GM19035 (cell line): ENCODE results near the gene OTUD6A.
"Not testable (repeated sequence)": the region's sequence is repeated elsewhere in the genome, so short reads cannot be mapped to it uniquely, and the experiment has no call there.

Experiments used
- ATAC-seq: cut with Tn5 transposase; IDR thresholded peaks from one replicate; pipeline ENCODE4 v1.9.1; 2021; ENCODE audit not compliant: unreplicated experiment

Gene OTUD6A

GRCh38 chrX:70044541-70045245 is 17.6 kb upstream of the OTUD6A start:
- no peak for ATAC-seq

- ATAC-seq = no peak
Observed at GRCh38 chrX:70046978-70047377, 15.3 kb upstream of the OTUD6A start.

GRCh38 chrX:70049406-70049805 is 12.9 kb upstream of the OTUD6A start:
- no peak for ATAC-seq

DNA sequence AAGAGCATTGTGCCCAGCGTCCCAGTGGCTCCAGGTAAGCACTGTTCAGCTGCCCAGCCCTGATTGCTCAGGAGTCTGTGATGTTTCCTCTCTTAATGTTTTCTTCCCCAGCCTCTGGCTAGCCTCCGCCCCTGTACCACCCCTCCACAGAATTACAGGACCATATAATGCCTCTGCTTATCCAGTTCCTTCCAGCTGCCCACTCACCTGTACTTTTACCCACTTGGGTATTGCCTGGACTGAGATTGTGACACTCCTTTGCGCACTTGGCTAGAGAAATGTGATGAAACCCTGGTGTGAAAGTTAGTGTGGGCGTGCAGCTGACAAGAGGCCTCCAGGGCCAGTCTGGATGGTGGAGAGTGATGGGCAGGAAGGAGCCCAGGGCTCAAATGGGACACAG is 12.3 kb upstream of the OTUD6A start, which contains the start of gene AWAT2:
AWAT2 (minus strand) TSS at position 14 of the 400 bp plus-strand sequence; CDS start at position 8, 6 bp downstream.
- ATAC-seq = no peak

DNA sequence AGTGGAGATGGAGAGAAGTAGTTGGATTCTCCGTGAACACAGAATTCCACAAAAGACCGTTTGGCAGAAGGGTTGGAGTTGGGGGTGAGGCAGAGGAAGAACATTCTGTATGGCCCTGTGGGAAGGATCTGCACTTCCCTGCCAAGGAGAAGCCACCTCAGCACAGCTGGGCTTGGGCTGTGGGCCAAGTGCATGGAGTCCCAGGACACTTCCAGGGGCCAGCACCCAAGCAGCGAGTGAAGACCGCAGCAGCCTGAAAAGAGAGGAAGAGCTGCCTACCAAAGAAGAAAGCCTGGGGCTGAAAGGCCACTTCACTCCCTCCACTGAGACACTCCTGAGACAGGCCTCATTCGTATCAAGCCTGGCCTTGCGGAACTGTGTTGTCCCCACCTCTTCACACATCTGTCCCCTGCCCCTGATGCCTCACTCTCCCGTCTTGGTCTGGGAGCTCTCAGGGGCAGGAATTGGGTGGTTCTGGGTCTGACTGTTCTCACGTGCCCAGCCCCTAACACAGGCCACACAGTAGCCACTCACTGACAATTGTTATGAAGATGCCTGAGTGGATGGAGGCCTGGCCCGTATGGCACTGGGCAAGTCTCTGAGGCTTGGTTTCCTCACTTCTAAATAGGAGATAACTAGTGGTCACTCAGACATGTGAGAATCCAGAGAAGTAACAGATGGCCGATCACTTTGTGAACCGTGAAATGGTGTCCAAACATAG is 9.2 kb upstream of the OTUD6A start:
- ATAC-seq = no peak

- no peak for ATAC-seq
Observed at GRCh38 chrX:70054391-70054790, 7.9 kb upstream of the OTUD6A start.

DNA sequence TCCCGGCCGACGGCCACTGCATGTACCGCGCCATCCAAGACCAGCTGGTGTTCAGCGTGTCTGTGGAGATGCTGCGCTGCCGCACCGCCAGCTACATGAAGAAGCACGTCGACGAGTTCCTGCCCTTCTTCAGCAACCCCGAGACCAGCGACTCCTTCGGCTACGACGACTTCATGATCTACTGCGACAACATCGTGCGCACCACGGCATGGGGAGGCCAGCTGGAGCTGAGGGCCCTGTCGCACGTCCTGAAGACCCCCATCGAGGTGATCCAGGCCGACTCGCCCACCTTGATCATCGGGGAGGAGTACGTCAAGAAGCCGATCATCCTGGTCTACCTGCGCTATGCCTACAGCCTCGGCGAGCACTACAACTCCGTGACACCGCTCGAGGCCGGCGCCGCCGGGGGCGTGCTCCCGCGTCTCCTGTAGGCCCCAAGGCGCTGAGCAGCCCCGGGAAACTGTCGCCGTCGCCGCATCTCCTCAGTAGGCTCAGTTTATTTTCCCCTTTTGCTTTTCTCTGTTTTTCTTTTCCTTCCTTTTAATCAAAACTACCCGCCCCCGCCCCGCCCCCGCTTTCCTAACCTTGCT is 799 bp downstream of the OTUD6A start:
- ATAC-seq = no peak

- ATAC-seq = no peak
Observed at GRCh38 chrX:70066646-70067045, 4.4 kb downstream of the OTUD6A start.

DNA sequence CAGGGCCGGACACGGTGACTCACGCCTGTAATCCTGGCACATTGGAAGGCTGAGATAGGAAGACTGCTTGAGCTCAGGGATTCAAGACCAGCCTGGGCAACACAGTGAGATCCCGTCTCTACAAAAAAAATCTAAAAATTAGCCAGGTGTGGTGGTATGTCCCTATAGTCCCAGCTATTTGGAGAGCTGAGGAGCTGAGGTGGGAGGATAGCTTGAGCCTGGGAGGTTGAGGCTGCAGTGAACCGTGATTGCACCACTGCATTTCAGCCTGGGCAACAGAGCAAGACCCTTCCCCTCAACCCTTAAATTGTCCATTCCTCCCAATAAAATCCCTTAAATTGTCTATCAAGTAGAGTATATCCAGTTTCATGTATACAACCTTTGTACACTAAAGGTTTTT is 17.0 kb downstream of the OTUD6A start:
- ATAC-seq = no peak

DNA sequence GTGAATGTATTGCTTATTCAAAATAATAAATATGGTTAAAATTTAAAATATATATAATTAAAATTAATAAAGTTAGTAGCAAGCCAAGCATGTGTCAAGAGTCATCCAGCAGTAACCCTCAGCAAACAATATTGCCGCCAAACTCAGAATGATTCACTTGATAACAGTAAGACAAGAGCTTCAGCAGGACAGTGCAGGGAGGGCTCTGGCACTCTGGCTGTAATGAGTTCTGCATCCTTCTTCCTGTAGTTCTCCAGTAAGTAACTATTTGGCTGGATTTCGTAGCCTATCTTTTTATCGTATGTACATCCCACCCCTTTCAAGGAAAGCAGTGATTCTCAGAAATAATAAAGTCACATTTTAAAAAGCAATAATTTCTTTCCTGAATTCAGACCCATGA is 17.6 kb downstream of the OTUD6A start:
- ATAC-seq = no peak

DNA sequence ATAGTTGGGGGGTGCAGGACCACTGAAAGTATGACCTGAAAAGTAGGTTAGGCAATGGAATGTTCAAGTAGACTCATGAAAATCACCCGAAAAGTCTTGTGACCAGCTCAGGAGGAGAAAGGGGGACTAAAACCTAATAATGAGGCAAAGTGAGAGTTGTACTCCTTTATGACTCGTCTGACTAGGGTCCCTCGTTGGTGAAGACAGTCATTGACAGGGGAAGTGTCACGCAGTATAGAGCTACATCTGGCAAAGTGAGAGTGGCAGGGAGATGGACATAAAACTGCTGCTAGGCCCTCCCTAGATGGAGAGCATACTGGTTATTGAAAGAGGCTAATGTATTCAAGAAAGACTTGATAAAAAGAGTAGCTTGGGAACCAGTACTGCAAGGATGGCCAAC is 20.5 kb downstream of the OTUD6A start:
- ATAC-seq = no peak

GRCh38 chrX:70084592-70085240 is 22.5 kb downstream of the OTUD6A start:
- no peak for ATAC-seq

GRCh38 chrX:70087857-70088630 is 25.8 kb downstream of the OTUD6A start:
- no peak for ATAC-seq

GRCh38 chrX:70088751-70089150 is 26.5 kb downstream of the OTUD6A start:
- no peak for ATAC-seq

GRCh38 chrX:70089604-70090297 is 27.5 kb downstream of the OTUD6A start:
- ATAC-seq = no peak

DNA sequence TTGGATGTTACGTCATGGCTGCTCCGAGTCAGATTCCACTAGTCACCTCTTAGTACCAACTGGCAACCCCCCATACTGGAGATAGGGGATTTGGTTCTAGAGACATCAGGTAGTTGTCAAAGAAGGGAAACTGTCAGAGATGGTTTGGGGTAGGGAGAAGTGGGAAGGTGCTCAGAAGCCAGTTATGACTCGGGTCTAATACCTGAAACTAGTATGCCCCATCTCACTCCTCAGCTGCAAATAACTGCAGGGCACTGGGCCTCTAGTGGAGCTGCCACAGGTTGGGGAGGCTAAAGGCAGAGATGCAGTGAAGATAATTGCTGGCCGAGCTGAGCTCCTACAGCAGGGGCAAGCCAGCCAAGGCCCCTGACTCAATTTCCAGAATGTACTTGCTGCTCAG is 30.0 kb downstream of the OTUD6A start:
- ATAC-seq = no peak

- ATAC-seq = no peak
Observed at GRCh38 chrX:70096052-70096451, 33.8 kb downstream of the OTUD6A start.

- ATAC-seq = no peak
Observed at GRCh38 chrX:70105229-70105628, 43.0 kb downstream of the OTUD6A start.

DNA sequence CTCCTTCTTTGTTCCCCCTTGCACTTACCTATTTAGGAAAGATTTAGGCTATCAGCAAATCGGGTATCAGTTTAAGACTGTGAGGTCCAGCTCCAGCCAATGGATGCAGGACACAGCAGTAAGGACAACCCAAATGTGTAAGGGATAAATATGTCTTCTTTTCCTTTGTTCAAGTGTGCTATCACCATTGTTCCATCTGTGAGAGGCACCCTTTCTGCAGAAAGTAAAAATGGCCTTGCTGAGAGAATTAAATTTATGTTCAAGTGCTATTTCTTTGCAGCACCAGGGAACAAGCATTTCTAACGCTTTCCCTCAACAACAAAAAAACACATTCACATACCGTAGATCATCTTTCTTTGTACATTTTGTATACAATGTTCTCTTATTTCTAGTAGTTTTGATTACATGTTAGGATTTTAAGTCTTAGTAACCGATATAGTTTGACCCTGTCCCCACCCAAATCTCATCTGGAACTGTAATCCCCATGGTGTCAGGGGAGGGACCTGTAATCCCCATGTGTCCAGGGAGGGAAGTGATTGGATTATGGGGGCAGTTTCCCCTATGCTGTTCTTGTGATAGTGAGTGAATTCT is 49.3 kb downstream of the OTUD6A start:
- not testable (repeated sequence) for ATAC-seq
